NB4 (cell line): ENCODE results near the gene AHCTF1.

ENCODE experiments used
- CTCF ChIP-seq: IDR thresholded peaks from one replicate; pipeline ENCODE4 v1.5.1; 2012; ENCODE audit warnings: low read depth, low read length
- POLR2A ChIP-seq: IDR thresholded peaks from 2 replicates; pipeline ENCODE4 v1.6.1; 2011; ENCODE audit warnings: mild to moderate bottlenecking; ENCODE audit not compliant: insufficient read length; ENCODE audit errors: extremely low read depth

DNA sequence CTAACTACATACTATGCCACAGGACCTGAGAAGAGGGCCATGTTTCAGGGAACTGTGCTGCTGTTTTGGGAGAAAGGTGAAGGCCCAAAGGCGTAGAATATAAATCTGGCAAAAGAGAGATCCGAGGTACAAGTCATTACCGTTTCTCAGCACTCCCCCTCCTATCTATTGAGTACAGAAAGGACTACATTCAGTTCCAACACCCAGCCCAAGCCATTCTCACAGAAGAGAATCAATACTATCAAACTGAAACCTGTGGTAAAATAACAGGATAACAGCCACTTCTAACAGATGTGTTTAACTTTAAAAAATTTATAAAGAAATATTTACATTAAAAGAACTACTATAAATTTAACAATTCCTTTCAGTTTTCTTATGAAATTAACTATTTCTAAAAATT lies 7.8 kb downstream of the AHCTF1 start:
- no peak for TF ChIP-seq CTCF
- no peak for TF ChIP-seq POLR2A
